HG02642 (cell line): ENCODE data around the gene DIP2B.

Experiments used
- ATAC-seq: cut with Tn5 transposase; IDR thresholded peaks from one replicate; pipeline ENCODE4 v1.9.1; 2021; ENCODE audit warnings: mild to moderate bottlenecking; ENCODE audit not compliant: unreplicated experiment, poor library complexity

DIP2B gene

DNA sequence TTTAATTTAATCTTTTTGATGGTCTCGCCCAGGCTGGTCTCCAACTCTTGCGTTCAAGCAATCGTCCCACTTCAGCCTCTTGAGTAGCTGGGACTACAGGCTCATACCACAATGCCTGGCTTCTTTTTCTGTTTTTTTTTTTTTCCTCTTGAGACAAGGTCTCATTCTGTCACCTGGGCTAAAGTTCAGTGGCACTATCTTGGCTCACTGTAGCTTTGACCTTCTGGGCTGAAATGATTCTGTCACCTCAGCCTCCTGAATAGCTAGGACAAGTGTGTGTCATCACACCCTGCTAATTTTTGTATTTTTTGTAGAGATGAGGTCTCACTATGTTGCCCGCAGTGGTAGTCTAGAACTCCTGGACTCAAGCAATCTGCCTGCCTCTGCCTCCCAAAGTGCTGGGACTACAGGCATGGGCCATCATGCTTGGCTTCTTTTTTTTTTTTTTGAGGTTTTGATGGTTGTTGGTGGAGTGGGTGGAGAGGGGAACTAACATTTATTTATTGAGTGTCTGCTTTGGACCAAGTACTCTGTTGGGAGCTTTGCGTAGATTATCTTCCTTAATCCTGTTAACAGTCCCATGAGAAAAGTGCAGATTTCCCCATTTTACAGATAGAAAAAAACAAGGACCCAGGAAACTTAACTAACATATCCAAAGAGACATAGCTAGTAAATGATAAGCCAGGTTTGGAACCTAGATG, 102.0 kb downstream of the DIP2B start:
- ATAC-seq, result no peak

DNA sequence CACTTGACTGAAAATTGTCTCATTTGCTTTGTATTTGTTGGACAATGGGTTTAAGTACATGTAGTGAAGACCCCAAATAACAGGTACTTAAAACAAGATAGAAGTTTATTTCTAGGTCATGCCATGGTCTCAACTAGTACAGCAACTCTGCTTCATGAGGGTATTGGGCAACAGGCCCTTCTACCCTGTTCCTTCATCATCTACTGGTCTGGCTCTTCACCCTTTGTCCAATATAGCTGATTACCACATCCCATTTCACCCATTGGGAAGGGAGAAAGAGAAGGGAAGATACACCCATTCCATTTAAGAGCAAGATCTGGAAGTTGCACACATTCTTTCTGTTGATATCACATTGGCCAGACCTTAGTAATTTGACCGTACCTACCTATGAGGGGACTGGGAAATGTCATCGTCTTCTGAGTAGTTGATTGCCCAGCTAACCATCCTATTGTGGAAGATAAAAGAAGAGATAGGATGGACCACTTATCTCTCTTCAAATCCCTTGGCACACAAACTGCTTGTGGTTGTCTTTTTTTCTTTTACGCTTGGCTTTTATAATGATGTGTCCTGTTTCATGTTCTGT, 104.6 kb downstream of the DIP2B start:
- ATAC-seq, result no peak

DNA sequence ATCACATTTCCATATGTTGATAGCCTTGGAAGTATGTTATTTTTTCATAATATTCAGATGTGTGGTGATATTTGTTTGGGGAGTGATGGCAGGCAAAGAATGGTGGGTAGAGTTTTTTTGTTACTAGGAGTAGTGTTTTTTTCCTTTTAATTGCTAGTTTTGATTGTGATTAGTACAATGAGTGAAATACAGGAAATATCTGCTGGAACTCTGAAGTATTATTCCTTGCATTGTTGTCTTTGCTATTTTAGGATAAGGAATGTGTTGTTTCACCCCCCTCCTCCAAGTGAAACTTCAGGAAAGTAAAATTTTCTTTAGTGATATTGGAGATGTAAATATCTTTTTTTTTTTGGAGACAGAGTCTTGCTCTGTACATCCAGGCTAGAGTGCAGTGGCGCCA, 105.4 kb downstream of the DIP2B start:
- ATAC-seq, result no peak

DNA sequence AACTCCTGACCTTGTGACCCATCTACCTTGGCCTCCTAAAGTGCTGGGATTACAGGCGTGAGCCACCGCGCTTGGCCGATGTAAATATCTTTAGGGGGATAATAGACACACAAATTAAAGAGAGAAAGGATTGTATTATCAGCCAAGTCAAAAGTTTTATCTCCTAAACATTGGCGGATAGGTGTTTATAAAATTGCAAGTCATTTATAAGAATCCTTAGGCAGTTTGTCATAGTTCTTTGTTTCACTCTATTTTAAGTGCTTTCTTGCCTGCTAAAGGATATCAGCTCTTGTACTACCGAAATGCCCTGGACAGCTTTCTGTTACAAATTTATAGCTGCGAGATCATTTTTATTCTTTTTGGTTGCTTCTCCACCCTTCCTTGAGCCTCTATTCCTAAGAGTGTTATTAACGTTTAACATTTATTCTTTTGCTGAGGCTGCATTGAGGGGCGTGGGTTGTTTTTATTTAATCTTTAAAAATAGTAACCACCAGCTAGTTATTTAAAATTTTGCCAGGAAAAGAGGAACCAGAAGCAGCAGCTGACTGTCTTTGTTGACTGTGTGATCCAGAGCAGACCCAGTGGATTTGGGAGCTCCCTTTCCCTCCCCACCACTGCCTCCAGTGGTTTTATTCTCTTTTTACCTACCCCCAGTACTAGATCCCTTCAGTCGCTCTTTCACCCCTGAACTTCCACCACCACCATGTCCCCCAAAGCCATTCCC, 106.4 kb downstream of the DIP2B start:
- no peak for ATAC-seq

DNA sequence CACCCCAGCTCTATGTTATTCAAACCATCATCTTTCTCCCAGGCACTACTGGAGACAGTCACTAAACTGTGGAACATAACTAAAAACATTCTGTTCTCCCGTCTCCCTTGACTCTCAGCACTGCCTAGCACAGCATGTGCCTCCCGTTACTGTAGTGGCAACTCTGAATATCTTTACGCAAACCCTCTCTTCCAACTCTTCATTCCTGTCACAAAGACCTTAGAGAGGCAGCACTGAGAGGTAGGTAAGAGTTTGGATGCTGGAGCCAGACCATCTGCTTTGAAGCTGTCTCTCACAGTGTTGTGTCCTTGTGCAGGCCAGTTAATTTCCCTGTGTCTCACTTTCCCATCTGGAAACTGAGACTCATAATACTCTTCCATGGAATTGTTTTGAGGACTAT, 108.1 kb downstream of the DIP2B start:
- no peak for ATAC-seq

DNA sequence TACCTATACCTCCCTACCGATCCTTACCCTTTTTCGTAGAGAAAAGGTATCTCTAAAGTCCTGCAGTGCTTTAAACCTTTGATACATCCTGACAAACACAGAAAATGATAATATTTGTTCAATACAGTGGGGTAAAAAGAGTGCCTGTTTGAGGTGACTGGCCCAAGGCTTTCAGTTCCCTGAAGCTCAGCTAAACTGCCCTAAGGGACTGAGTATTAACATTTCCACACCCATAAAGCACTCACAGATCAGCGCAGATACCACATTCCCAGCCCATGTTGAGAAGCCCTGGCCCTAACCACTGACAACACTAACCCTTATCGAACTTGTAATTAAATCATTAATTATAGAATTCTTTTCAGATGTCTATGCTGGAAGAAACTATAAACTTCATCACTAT, 108.7 kb downstream of the DIP2B start:
- ATAC-seq, result no peak

DNA sequence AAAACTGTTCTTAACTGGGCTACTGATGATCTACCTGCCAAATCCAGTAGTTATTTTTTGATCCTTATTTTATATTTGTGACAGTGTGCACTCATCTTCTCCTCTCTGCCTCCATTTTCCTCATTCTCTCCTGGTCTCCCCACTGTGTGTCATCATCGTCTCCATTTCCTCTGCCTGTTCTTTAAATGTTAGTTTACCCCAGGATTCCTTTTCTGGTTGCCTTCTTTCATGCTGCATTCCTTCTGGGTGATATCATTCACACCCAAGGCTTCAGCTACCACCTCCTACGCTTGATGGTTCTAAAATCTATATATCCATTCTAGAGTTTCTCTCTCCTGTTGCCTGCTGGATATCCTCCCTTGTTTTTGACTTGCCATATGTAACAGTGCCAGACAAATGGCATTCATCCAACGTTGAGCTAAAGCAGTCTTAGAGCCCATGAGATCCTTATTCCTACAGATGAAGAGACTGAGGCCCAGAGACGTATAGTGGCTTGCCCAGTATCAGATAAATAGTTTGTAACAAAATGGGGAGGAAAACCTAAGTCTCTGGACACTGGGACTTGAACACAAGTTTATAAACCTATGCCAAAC, 109.5 kb downstream of the DIP2B start:
- no peak for ATAC-seq

DNA sequence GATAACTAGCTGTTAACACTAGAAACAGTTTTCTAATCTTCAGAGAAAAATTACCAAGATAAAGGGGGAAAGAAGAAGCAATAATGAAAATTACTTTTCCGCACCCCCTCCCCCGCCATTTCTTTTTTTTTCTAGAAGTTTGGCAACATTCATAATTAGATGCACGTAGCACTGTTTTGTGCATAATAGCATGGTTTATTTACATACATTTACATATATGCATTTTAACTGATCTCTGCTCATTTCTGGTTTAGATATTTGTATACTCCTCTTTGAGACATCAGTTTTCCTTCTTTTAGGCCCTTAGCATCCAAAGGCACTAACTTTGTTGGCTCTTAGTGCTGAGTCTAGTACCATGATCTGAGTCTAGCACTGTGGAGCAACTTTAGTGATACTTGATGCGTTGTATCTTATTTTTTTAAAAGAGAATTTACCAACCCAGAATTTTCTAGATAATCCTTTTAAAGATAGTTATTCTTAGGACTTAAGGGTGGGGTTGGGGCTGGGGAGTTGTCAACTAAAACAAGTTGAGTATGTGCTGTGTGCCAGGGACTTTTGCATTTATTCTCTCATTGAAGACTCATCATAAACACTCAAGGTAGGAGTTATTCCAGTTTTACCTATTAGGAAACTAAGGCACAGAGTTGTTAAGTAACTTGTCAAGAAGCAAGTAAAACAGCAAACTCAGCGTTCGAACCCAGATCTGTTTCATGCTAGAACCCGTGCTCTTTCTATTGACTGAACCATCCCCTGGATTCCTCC, 110.5 kb downstream of the DIP2B start:
- no peak for ATAC-seq

DNA sequence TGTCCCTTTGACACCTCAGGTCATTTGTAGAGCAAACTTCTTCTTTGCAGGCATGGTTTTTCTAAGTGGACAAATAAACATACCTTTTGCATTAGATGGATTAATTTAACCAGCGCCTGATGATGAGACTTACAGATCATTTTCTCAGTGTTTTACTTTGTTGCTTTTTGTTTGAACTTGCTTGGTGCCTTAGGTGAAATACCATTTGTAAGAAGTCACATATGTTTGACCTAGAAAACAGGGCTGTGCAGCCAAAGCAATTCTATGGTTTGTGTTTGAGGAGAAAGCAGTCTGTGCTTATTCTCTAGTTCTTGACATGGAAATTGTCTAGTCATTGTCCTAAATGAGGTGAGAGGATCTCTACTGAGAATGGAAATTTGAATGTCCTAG, 111.1 kb downstream of the DIP2B start:
- ATAC-seq, result no peak

DNA sequence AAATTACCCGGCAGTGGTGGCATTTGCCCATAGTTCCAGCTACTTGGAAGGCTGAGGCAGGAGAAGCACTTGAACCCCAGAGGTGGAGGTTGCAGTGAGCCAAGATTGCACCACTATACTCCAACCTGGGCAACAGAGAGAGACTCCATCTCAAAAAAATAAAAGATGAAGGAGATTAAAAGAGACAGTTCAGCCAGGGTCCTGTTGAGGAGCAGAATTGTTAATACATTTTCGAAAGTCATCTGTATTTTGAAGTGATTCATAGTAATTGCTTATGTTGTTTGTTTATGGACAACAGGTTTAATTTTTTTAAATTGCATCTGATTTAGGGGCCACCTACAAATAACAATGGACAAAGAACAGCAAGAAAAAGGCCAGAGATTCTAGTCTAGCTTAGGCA, 112.9 kb downstream of the DIP2B start:
- ATAC-seq, result no peak

DNA sequence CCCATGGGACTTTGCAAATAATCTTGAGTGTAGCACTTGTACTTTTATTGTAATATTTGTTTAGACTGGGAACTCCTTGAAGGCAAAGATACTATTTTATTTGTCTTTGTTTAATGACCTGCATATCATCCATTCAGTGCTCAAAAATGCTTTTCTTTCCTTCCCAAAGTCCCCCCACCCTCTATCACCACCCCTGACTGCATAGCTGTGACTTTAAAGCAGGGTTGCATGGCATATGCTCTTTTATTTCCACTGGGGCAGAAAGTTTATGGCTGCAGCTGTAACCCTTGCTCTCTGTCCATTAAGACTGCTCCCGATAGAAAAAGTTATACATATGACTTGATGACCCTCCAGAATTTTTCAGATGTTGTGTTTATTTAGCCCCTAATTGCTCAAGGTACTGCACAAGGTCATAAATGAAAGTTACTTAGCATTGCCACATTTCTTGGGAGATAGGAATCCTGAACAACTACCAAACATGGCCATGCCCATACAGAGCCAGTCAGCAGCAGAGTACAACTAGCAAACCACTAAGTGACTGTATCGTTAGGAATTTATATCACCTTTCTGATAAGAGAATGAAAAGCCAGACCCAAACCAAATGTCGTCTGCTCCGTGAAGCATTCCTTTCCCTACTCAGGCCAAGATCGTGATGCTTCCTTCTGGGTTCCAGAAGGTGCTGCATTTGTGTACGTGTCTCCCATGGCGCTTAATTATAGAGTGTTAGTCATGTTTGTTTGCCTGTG, 114.3 kb downstream of the DIP2B start:
- ATAC-seq, result no peak

DNA sequence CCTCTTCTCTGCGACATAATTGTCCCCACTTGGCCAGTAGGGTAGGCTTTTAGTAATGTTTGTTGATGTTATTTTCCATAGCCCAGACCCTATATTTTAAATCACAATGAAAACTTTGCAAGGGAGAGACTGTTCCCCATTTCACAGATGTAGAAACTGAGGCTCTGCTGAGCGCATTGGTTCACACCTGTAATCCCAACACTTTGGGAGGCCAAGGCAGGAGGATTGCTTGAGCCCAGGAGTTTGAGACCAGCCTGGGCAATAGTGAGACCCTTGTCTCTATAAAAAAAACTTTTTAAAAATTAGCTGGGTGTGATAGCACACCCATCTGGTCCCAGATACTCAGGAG, 114.8 kb downstream of the DIP2B start:
- no peak for ATAC-seq

DNA sequence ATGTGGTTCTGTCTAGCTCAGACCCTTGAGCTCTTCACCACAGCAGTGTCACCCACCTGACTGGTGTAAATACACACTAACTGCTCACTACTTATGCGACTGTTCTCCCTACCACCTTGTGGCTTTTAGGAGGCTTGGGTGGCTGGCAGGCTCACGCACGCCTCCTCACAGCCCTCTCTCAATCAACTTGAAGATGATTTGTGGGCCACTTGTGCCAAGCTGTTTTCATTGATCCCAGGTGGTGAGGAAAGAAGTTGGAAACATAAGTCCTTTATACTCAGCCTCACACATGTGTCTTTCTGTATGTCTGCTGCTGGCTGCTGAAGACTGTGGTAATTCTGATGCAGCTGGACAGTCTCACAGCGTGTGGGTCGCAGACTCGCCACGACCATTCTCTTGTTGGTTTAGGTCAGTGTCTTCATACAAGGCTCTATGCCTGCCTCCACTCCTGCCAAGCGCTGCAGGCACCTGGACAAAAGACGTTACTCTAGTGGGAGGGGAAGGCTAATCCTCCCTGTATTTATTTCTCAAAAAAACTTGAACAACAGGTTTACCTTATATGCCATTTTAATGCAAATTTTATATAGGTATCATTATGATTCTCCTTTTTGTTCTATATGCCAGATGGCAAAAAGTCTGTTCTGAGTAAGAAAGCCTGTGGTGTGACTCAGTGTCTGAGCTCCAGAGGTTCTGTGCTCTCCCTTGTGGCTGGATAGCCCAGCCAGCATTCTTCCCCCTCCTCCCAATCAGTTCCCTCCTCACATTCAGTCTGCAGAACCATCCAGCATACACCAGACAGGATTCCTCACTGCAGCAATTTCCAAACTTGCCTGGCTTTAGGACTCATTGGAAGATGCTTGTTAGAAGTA, 115.6 kb downstream of the DIP2B start:
- no peak for ATAC-seq

DNA sequence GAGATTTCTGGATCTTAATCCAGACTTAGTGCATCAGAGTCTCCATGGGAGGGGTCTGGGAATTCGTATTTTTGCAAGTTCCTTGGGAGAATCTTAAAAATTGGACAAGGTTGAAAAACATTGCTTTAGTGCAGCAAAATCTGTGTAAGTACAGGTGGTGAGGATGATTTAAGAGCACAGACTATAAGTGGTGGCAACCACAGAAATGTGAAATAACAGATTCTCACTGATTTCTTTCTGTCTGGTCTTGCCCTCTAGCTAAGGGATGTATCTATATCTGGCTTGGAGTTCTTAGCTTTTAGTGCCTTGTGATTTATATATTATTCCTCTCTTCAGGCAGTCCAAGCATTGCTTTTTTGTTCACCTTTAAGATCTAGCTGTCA, 116.2 kb downstream of the DIP2B start:
- no peak for ATAC-seq

DNA sequence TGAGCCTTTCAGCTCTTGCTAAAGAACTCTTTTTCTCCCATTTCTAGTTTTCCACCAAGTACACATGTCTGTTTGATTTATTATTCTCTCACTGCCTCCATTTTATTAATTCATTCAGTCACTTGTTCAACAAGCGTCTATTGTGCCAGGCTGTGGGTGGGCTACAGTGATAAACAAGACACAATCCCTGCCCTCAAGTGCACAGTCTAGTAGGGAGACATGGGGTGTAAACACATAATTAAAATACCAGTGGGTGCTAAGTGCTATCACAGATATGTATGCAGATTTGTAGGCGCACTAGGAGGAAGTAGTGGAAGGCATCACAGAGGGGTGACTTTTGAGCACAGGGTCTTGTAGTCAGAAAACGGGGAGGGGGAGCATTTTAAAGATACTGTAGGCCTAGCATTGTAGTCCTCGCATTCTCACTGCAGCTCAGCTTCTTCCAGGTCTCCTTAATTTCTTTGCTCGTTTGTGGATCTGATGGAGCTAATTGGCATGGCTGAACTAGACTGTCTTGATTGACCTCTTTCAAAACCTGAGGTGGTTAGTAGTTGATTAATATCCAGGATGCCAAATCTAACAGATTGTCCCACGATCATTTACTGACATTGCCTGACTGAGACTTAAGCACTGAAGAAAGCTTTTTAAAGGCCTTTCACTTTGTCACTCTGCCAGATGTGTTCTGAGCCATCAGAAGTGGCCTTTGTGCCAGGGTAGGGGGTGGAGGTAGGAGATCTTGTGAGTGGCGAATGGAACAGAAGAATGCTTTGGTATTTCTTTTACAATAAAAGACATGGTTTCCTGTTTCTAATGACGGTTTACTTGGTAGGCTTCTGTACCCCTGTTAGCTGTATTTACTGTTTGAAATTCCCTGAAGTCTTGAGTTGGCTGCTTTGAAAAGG, 116.9 kb downstream of the DIP2B start:
- no peak for ATAC-seq

DNA sequence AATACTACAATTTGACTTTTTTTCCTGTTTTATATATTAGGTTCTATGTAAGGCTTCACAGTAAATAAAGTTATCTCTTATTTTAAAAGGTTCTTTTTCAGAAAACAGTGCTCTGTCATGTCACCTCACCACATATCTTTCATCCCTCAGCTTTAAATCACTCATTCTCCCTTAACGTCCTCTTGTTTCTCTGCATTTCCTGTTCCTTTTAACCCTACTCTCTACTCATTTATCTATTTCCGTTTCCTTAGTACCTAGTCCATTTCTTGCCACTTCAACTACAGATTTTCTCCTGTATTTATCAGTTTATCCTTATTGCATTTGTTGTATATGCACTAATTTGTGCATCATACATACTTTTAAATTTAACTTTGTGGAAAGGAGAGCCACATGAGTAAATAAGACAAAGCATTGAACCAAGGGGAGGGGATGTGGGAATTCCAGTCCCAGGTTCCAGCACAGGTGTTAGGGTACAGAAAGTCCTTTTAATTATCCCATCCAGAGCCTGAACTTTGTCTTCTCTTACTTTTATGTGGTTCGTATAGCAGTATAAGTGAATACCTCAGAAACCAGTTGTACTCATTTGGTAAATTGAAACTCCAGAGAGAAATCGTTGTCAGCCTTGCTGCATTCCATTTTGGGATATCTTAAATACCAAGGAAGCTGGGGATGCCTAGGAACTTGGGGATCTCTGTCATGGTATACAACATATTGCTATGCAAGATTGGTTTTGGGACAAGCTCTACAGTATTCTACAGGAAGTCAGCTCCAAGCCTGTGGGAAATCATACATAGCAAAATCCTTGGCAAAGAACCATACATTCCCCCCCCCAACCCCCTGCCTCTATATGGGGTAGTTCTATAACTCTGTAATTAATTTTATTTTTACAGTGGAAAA, 120.5 kb downstream of the DIP2B start:
- no peak for ATAC-seq

DNA sequence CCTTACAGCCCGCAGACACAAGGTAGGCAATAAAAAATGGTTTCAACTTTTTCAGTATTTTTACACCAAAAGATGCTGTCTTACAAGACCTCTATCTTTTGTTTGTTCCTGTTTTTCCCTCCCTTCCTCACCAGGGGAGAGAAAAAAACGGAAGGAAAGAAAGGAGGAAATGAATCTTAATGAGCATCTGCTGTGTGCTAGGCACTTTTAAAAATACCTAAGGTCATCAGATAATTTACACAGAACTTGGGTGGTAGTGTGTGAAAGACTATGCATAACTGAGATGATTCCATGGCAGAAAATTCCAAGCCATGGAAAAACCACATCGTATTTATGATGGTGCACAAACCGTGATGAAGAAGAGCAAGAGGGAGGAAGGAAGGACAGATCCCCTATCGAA, 121.2 kb downstream of the DIP2B start:
- ATAC-seq, result no peak
